HEK293T (cell line): ENCODE results near the gene JARID2.
"Not testable (repeated sequence)": the region's sequence is repeated elsewhere in the genome, so short reads cannot be mapped to it uniquely, and the experiment has no call there.

Experiments
- CTCF ChIA-PET: fragments of 350-600 bp; formaldehyde crosslinking; extraction: SDS; loops from one replicate; lab custom pipeline; 2021; ENCODE audit warnings: antibody characterized with exemption, inconsistent platforms; lab: Yijun Ruan, JAX
- POLR2A ChIA-PET: fragments of 350-600 bp; formaldehyde crosslinking; extraction: SDS; loops from one replicate; lab custom pipeline; 2020; ENCODE audit warnings: antibody characterized with exemption, inconsistent platforms; lab: Yijun Ruan, JAX
- DNase-seq: peaks from one replicate; pipeline ENCODE4 v3.0.0; 2012; ENCODE audit warnings: mixed read lengths; ENCODE audit errors: extremely low spot score
- ARNT ChIP-seq: fragments of 450-650 bp; IDR thresholded peaks from 2 replicates; pipeline ENCODE4 v1.6.1; 2017; ENCODE audit warnings: mild to moderate bottlenecking
- BHLHE40 ChIP-seq: fragments of 450-650 bp; IDR thresholded peaks from 2 replicates; pipeline ENCODE4 v1.6.1; 2016; ENCODE audit warnings: mild to moderate bottlenecking, moderate library complexity, borderline replicate concordance
- CTBP1 ChIP-seq: fragments of 450-650 bp; IDR thresholded peaks from 2 replicates; pipeline ENCODE4 v1.6.1; 2016; ENCODE audit warnings: borderline replicate concordance
- ELF4 ChIP-seq: fragments of 450-650 bp; IDR thresholded peaks from 2 replicates; pipeline ENCODE4 v1.6.1; 2017; ENCODE audit warnings: antibody characterized with exemption
- FOXA1 ChIP-seq: fragments of 450-650 bp; IDR thresholded peaks from 2 replicates; pipeline ENCODE4 v1.6.1; 2016; ENCODE audit warnings: mild to moderate bottlenecking
- FOXK2 ChIP-seq: fragments of 450-650 bp; IDR thresholded peaks from 2 replicates; pipeline ENCODE4 v1.6.1; 2016; ENCODE audit warnings: mild to moderate bottlenecking
- FOXM1 ChIP-seq: fragments of 450-650 bp; IDR thresholded peaks from 2 replicates; pipeline ENCODE4 v1.6.1; 2017; ENCODE audit warnings: mild to moderate bottlenecking, borderline replicate concordance
- L3MBTL2 ChIP-seq: fragments of 450-650 bp; conservative IDR thresholded peaks from 2 replicates; pipeline ENCODE4 v1.6.1; 2016; ENCODE audit warnings: mild to moderate bottlenecking
- LEF1 ChIP-seq: fragments of 450-650 bp; IDR thresholded peaks from 2 replicates; pipeline ENCODE4 v1.6.1; 2017; ENCODE audit warnings: mild to moderate bottlenecking, borderline replicate concordance
- NFRKB ChIP-seq: fragments of 450-650 bp; IDR thresholded peaks from 2 replicates; pipeline ENCODE4 v1.6.1; 2016; ENCODE audit warnings: mild to moderate bottlenecking, moderate library complexity
- PKNOX1 ChIP-seq: fragments of 450-650 bp; IDR thresholded peaks from 2 replicates; pipeline ENCODE4 v1.6.1; 2016
- SP1 ChIP-seq: fragments of 450-650 bp; IDR thresholded peaks from 2 replicates; pipeline ENCODE4 v1.6.1; 2017
- SUZ12 ChIP-seq: fragments of 450-650 bp; IDR thresholded peaks from 2 replicates; pipeline ENCODE4 v1.6.1; 2016; ENCODE audit warnings: mild to moderate bottlenecking
- TARDBP ChIP-seq: fragments of 450-650 bp; IDR thresholded peaks from 2 replicates; pipeline ENCODE4 v1.6.1; 2016
- ZNF384 ChIP-seq: fragments of 450-650 bp; IDR thresholded peaks from 2 replicates; pipeline ENCODE4 v1.6.1; 2016

Gene JARID2

GRCh38 chr6:15534974-15535373 lies 289.1 kb downstream of the JARID2 start:
- CTCF ChIA-PET = no interaction called here
- POLR2A ChIA-PET = no interaction called here
- DNase-seq = no peak
- TF ChIP-seq CTBP1 (no peak), SUZ12 (no peak), LEF1 (no peak)

- ChIA-PET CTCF (no interaction called here), POLR2A (no interaction called here)
- TF ChIP-seq NFRKB (no peak), ELF4 (no peak), CTBP1 (no peak)
- DNase-seq = no peak
These were observed 289.8 kb downstream of the JARID2 start for GRCh38 chr6:15535495-15536197.

GRCh38 chr6:15536198-15536955 lies 290.5 kb downstream of the JARID2 start:
- POLR2A ChIA-PET = no interaction called here
- TF ChIP-seq ZNF384 (no peak), BHLHE40 (no peak), ARNT (no peak), FOXK2 (no peak), FOXM1 (no peak), TARDBP (no peak), ELF4 (no peak), SUZ12 (no peak), CTBP1 (no peak), FOXA1 (no peak), SP1 (no peak), LEF1 (no peak)

GRCh38 chr6:15538106-15538505 lies 292.2 kb downstream of the JARID2 start:
- CTCF ChIA-PET = no interaction called here
- POLR2A ChIA-PET = no interaction called here
- no peak for DNase-seq
- TF ChIP-seq BHLHE40 (no peak), FOXA1 (no peak), ELF4 (no peak), ARNT (no peak), LEF1 (no peak), SUZ12 (no peak), TARDBP (no peak), FOXM1 (no peak), CTBP1 (no peak)

More at GRCh38 chr6:15536198-15536955, 290.5 kb downstream of the JARID2 start:
- DNase-seq = no peak
- CTCF ChIA-PET = no interaction called here

GRCh38 chr6:15538766-15539495 lies 293.1 kb downstream of the JARID2 start:
- POLR2A ChIA-PET = no interaction called here
- DNase-seq = no peak
- CTCF ChIA-PET = no interaction called here
- TF ChIP-seq SUZ12 = no peak
- no peak for TF ChIP-seq ELF4

- TF ChIP-seq FOXK2 = no peak
- TF ChIP-seq ELF4 = no peak
- TF ChIP-seq TARDBP = no peak
- no peak for TF ChIP-seq ZNF384
- no peak for TF ChIP-seq NFRKB
- TF ChIP-seq SP1 = no peak
- no peak for TF ChIP-seq L3MBTL2
- no peak for TF ChIP-seq FOXM1
- no peak for TF ChIP-seq PKNOX1
- no peak for TF ChIP-seq ARNT
- CTCF ChIA-PET = no interaction called here
- POLR2A ChIA-PET = no interaction called here
- DNase-seq = no peak
These were observed 293.9 kb downstream of the JARID2 start for GRCh38 chr6:15539722-15540270.

- POLR2A ChIA-PET = interaction anchor here (0.7 kb wide), 1 partner anchor 10 kb away, joined by 3 read pairs; no protein-coding TSS in a partner anchor
- CTCF ChIA-PET, DNase-seq: not testable (repeated sequence)
These were observed 297.6 kb downstream of the JARID2 start for GRCh38 chr6:15543332-15543917.
